ENCODE measurements around the gene RNPEPL1. TPM values are rescaled to one million over a fixed set of nuclear protein-coding genes. Genes with fewer than 3 reads are reported as not detected.

RNPEPL1 gene
- polyA plus RNA-seq, 2 of the 4 experiments (the other 2 are of a cell fraction), result 9.2 to 26.3 TPM

GRCh38 chr2:240566203-240567136 lies 1.8 kb upstream of the RNPEPL1 start:
- FAIRE-seq (no peak), DNase-seq (ENCODE audit: low read depth in 1 of 2, low spot score in 1 of 2) (peak in 1 of 2 experiments; percentile 91), ATAC-seq (peak; percentile 59 to 78)
- Histone ChIP-seq H3K9me3 (no peaks in the 10 kb centered on the region), H3K4me2 (peak overlapping the region; percentile 91), H3K27ac (peak overlapping the region; percentile 96 to 98), H3K4me1 (peaks cover 53% of the 10 kb centered on the region), H3K4me3 (peak overlapping the region; percentile 41)
- TF ChIP-seq JUNB (IDR thresholded peaks at IDR 0.05), result no peak
- TF ChIP-seq MAZ (IDR thresholded peaks at IDR 0.05; ENCODE audit: borderline replicate concordance, low read depth, low read length), result no peak
- peak in 1 of 2 experiments; percentile 31; a peak in 1 of 5 replicates for TF ChIP-seq RAD21 (conservative IDR thresholded peaks at IDR 0.05 in 1 of 2, IDR thresholded peaks at IDR 0.05 in 1 of 2)
- TF ChIP-seq CTCF (IDR thresholded peaks at IDR 0.05), result peak; percentile 92
- no peak for TF ChIP-seq MAFK (IDR thresholded peaks at IDR 0.05; ENCODE audit: partially characterized antibody)
- TF ChIP-seq NFE2L2 (conservative IDR thresholded peaks at IDR 0.05; ENCODE audit: low read length), result no peak
- TF ChIP-seq KDM5A (IDR thresholded peaks at IDR 0.05), result no peak
- no peak for TF ChIP-seq CEBPB (IDR thresholded peaks at IDR 0.05)
- TF ChIP-seq POLR2A (IDR thresholded peaks at IDR 0.05; ENCODE audit: low read length), result peak; percentile 40; the same call in 1 of the 2 replicates
- peak; percentile 58; the same call in 1 of the 2 replicates for TF ChIP-seq MAX (IDR thresholded peaks at IDR 0.05)
- peak; percentile 23; the same call in 1 of the 2 replicates for TF ChIP-seq REST (IDR thresholded peaks at IDR 0.05)
- TF ChIP-seq CHD4 (IDR thresholded peaks at IDR 0.05; ENCODE audit: borderline replicate concordance), result no peak
- TF ChIP-seq SMC3 (IDR thresholded peaks at IDR 0.05), result peak; percentile 35; the same call in 2 of the 3 replicates
- TF ChIP-seq NPAS2 (CRISPR knock-in tag; IDR thresholded peaks at IDR 0.05; ENCODE audit: borderline replicate concordance), result no peak
- no peak; the same call in 1 of the 2 replicates for TF ChIP-seq TFCP2L1 (CRISPR knock-in tag; IDR thresholded peaks at IDR 0.05)
- POLR2A ChIA-PET, result interaction anchor here (1.0 to 3.2 kb wide), 4 partner anchors 14 to 196 kb away, joined by 3 to 24 read pairs (median 12); partner anchors contain the start of gene CAPN10
- 0% methylated on average over 7 of the region's 53 CpGs for WGBS (ENCODE audit: missing lambda C conversion rate)
- CTCF ChIA-PET, result interaction anchor here (0.6 to 3.8 kb wide), 27 partner anchors 9 to 1259 kb away, joined by 3 to 76 read pairs (median 3); partner anchors contain the start of genes ANKMY1, AQP12A and CAPN10

GRCh38 chr2:240567137-240567871 lies 980 bp upstream of the RNPEPL1 start:
- FAIRE-seq, result no peak
- H3K27ac ChIP-seq, result peak overlapping the region; percentile 96 to 98
- no peaks in the 10 kb centered on the region for H3K9me3 ChIP-seq
- peak; percentile 1 to 2; a peak in 4 of 6 replicates for ATAC-seq
- ChIA-PET POLR2A (interaction anchor here (1.0 to 3.2 kb wide), 4 partner anchors 13 to 197 kb away, joined by 3 to 24 read pairs (median 12); partner anchors contain the start of gene CAPN10), CTCF (interaction anchor here (0.6 to 3.8 kb wide), 13 partner anchors 10 to 1259 kb away, joined by 3 to 76 read pairs (median 4); partner anchors contain the start of genes ANKMY1 and CAPN10)
- TF ChIP-seq BHLHE40 (IDR thresholded peaks at IDR 0.05; ENCODE audit: low read depth, low read length), result no peak
- TF ChIP-seq E2F6 (IDR thresholded peaks at IDR 0.05; ENCODE audit: borderline replicate concordance, low read depth), result peak; percentile 52; the same call in 1 of the 2 replicates
- no peak for DNase-seq (ENCODE audit: low read depth in 1 of 2, low spot score in 1 of 2)
- peak overlapping the region; percentile 91 for H3K4me2 ChIP-seq
- 54% methylated on average over 19 of the region's 26 CpGs for WGBS (ENCODE audit: missing lambda C conversion rate)
- H3K4me1 ChIP-seq, result peaks cover 46% of the 10 kb centered on the region
- H3K4me3 ChIP-seq, result peak overlapping the region; percentile 76

All from A549 (cell line).